T-cell (primary cell): ENCODE data around the gene DLX1. TPM values are rescaled to one million over a fixed set of nuclear protein-coding genes. Genes with fewer than 3 reads are reported as not detected.

Experiments
- ATAC-seq, 4 experiments: fragments of 200-7000 bp in 3 of 4; fragments of 150-1000 bp in 1 of 4; cut with Tn5 transposase; replicated peaks in 1 of 4; 1 replicate in 3 of 4; 2 replicates in 1 of 4; pipeline ENCODE4 v1.10.0; 2021; ENCODE audit warnings: moderate library complexity in 3 of 4, mild to moderate bottlenecking in 2 of 4, moderate number of reproducible peaks in 1 of 4
- CTCF ChIA-PET, 2 donors: fragments of 300-600 bp; sonication (Branson Sonifier 250); formaldehyde crosslinking; loops; one replicate each; lab custom pipeline; 2022; ENCODE audit warnings: antibody characterized with exemption in 2 of 2; lab: Charles Lee
- POLR2A ChIA-PET, 2 donors: fragments of 300-600 bp; sonication (Branson Sonifier 250); formaldehyde crosslinking; loops; one replicate each; lab custom pipeline; 2022; ENCODE audit warnings: antibody characterized with exemption in 2 of 2; lab: Charles Lee
- DNase-seq, 35 experiments: peaks; one replicate each; pipeline versions ENCODE4 v3.0.0 to v3.0.0-alpha.2; 2013 to 2023
- H3K27ac ChIP-seq: one replicate; pipeline ENCODE4 v1.5.1; 2013; ENCODE audit warnings: low read length
- H3K27me3 ChIP-seq, 2 experiments: replicated peaks in 1 of 2; 1 replicate in 1 of 2; 2 replicates in 1 of 2; pipeline versions ENCODE4 v1.6.1 to v1.7.0; 2013; ENCODE audit warnings: low read length in 1 of 2, mixed read lengths in 1 of 2; ENCODE audit not compliant: control insufficient read depth in 2 of 2, insufficient read depth in 2 of 2; ENCODE audit errors: extremely low read depth in 1 of 2
- H3K36me3 ChIP-seq, 2 donors: 1 replicate in 1 of 2; 2 replicates in 1 of 2; pipeline versions ENCODE4 v1.6.1 to v1.7.0; 2013; ENCODE audit warnings: low read length in 1 of 2; ENCODE audit not compliant: control insufficient read depth in 2 of 2, insufficient read depth in 1 of 2; ENCODE audit errors: extremely low read depth in 1 of 2
- H3K4me1 ChIP-seq, 2 experiments: 1 replicate in 1 of 2; 2 replicates in 1 of 2; pipeline versions ENCODE4 v1.6.1 to v1.7.0; 2013; ENCODE audit warnings: low read length in 2 of 2, mixed read lengths in 1 of 2; ENCODE audit not compliant: insufficient read depth in 2 of 2, control insufficient read depth in 1 of 2; ENCODE audit errors: extremely low read depth in 1 of 2
- H3K4me3 ChIP-seq, 2 donors: 1 replicate in 1 of 2; 2 replicates in 1 of 2; pipeline versions ENCODE4 v1.5.1 to v1.7.0; 2013; ENCODE audit warnings: mild to moderate bottlenecking in 2 of 2, low read length in 1 of 2, moderate library complexity in 1 of 2; ENCODE audit not compliant: control insufficient read depth in 1 of 2; ENCODE audit errors: extremely low read depth in 1 of 2
- H3K9me3 ChIP-seq: 2 replicates; pipeline ENCODE4 v1.7.0; 2013
- H3K27ac Mint-ChIP-seq, 2 donors: one replicate each; pipeline ENCODE4 v1.8.0; 2020 to 2021; ENCODE audit warnings: mild to moderate bottlenecking in 2 of 2, mixed read lengths in 2 of 2
- H3K27me3 Mint-ChIP-seq, 2 donors: one replicate each; pipeline ENCODE4 v1.8.0; 2021 to 2022; ENCODE audit warnings: mixed read lengths in 2 of 2
- H3K36me3 Mint-ChIP-seq: one replicate; pipeline ENCODE4 v1.8.0; 2021; ENCODE audit warnings: mixed read lengths
- H3K4me1 Mint-ChIP-seq, 3 donors: one replicate each; pipeline ENCODE4 v1.8.0; 2020 to 2022; ENCODE audit warnings: mixed read lengths in 3 of 3, mild to moderate bottlenecking in 1 of 3
- H3K4me3 Mint-ChIP-seq, 3 donors: one replicate each; pipeline ENCODE4 v1.8.0; 2020 to 2022; ENCODE audit warnings: mild to moderate bottlenecking in 3 of 3, mixed read lengths in 3 of 3, moderate library complexity in 3 of 3
- H3K9me3 Mint-ChIP-seq, 3 donors: one replicate each; pipeline ENCODE4 v1.8.0; 2020 to 2022; ENCODE audit warnings: mixed read lengths in 3 of 3
- WGBS: methylation state at CpG from one replicate; pipeline ENCODE4 v1.1.5; 2013; ENCODE audit warnings: missing lambda C conversion rate; ENCODE audit not compliant: insufficient coverage; 5-methylcytosine and 5-hydroxymethylcytosine counted together
- total RNA-seq, 35 experiments: library from RNA in 6 of 35; stranded (reverse) in 6 of 35; fragments of 120-200 nt in 1 of 35; gene quantifications; one replicate each; pipeline versions ENCODE4 v1.2.1 to v1.2.4 and lab custom pipeline; 2013 to 2026

DLX1 gene
- total RNA-seq, 5 donors from 2014 or later (not counting 1 experiment from before 2014, with no cell fraction given) = not detected

DNA sequence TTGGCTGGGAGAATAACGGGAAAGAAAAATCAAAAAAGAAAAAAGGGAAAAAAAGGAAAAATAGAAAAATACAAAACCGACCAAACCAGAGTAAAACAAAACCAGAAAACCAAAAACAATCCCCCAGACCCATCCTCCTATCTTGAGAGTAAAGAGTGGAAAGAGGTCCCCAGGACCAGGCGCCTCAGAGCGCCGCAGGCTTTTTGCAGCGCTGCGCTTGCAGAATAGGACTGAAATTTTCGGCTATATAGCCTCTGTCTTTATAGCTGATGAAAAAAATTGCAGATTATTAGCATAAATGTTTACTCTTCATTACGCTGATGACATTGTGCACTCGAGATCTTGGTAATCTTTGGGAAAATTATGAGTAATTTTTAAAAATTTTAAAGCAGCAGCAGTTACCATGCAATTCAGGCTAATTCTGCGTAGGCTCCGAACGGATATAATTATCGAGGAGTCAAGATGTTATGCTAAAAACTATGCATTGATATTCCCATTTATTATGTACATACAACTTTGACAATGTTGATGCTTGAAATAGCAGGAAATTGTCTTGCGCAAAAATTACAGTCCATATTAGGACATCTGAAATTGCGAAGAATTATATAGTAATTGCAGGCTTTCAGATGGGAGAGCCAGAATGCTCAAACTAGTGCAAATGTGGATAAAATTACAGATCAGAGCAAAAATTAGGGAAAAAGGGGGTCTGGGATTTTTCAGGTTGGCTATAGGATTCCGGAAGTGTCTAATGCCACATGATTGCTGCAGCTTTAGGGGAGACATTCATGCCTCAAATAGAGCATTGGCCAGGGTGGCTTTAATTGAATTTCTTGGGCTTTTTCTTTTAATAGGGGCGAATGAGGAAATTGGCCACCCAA, 8.3 kb downstream of the DLX1 start:
- no peaks in the 10 kb centered on the region for H3K36me3 ChIP-seq
- POLR2A ChIA-PET = no interaction called here
- H3K36me3 Mint-ChIP-seq = no peaks in the 10 kb centered on the region

DNA sequence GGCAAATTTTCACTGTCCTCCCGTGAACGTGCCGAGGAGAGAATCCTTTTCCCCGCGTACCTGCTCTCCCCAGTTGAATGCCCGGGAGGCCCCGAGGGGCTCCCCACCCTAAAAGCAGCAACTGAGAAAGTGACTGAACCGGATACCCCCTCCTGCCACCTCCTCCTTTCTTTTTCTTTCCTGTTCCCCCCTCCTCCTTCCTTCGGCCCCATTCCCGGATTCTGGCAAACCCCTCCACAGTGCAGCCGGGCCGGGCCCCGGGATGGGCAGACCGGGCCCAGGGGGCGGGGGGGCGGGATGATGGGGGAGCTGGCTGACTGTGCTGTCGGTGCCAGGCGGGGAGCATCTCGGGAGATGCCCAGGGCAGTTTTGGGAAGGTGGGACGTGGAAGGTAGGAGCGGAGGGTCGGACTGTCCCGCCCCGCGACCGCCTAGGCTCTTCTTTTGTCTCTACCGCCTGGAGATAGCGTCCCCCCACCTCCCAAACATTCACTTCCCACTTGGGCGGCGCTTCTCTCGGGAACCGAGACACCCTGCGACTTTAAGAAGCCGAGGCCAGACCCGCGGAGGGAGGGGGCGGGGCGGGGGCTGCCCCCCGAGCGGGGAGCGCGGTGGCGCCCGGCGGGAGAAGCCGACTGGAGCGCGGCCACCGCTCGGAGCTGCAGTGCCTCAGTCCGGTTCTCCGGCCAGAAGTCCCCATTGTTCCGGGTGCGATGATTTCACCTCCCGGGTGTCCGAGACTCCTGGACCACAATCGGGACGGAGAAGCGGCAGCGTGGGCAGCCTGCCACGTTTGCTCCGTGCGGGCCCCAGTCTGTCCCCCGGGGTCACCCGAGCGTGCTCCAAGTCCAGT, 9.2 kb downstream of the DLX1 start:
- Histone ChIP-seq H3K36me3 (no peaks in the 10 kb centered on the region), H3K4me1 (peaks cover 20 to 72% of the 10 kb centered on the region in 2 experiments)
- 3% methylated on average over 44 of the region's 66 CpGs for WGBS

More for the DNA sequence above, 8.3 kb downstream of the DLX1 start:
- Mint-ChIP-seq H3K9me3 (no peaks in the 10 kb centered on the region), H3K4me1 (peaks cover 30 to 51% (median 43%) of the 10 kb centered on the region in 3 donors), H3K4me3 (peak overlapping the region; percentile 18 to 82 (median 38)), H3K27ac (peak overlapping the region in 1 of 2 donors; percentile 72), H3K27me3 (peaks cover 70 to 88% of the 10 kb centered on the region in 2 donors)
- CTCF ChIA-PET = interaction anchor here (0.6 to 0.9 kb wide), 2 partner anchors 8 to 169 kb away, joined by 4 to 6 read pairs; no protein-coding TSS in a partner anchor
- ATAC-seq (no peak), DNase-seq (peak in 2 of 35 experiments; percentile 3 to 22)
- no peaks in the 10 kb centered on the region for H3K9me3 ChIP-seq
- peaks cover 27 to 93% of the 10 kb centered on the region in 2 experiments for H3K27me3 ChIP-seq
- no peak overlapping the region for H3K4me3 ChIP-seq
- 14% methylated on average over 1 of the region's 18 CpGs for WGBS
- H3K4me1 ChIP-seq = peaks cover 20 to 65% of the 10 kb centered on the region in 2 experiments
- no peak overlapping the region for H3K27ac ChIP-seq

DNA sequence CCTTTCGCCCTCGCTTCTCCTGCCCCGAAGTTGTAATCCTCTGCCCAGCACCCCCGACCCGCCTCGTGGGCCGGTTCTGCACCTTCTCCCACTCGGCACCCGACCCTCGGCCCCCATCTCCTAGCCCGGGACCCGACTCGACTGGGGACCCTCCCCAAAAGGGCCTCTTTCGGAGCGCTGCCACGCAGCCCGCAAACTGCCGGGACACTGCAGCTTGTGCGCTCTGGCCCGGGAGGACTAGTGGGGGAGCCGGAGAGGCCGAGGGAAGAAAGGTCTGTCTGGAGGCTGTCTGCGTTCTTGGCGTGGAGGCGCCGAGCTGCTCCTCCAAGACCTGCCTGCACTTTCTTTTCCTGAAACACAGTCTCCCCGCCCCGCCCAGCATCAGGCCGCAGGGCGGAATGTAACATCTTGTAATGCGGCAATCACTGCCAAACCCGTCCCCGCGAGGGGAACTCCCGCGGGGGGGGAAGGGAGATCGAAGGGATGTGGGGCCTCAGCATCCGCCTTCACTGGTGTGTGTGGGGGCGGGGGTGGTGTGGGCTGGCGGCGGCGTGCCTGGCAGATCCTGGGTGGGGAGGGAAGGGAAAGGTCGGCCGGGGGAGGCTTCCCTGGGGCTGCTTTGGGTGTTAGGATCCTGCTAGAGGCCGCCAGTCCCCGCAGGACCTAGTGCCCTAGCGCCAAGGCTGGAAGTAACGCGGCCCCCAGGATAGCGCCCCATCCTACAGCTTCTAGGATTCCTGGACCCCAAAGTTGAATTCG, 10.0 kb downstream of the DLX1 start:
- no peaks in the 10 kb centered on the region for H3K9me3 Mint-ChIP-seq
- ChIA-PET CTCF (interaction anchor here in 1 of 2 donors (0.6 to 1.0 kb wide), 2 partner anchors 11 to 1084 kb away, joined by 3 read pairs; no protein-coding TSS in a partner anchor), POLR2A (interaction anchor here in 1 of 2 donors (0.9 kb wide), 1 partner anchor 12 kb away, joined by 4 read pairs; no protein-coding TSS in a partner anchor)
- peak overlapping the region; percentile 71 to 82 (median 80) for H3K4me3 Mint-ChIP-seq
- no peaks in the 10 kb centered on the region for H3K36me3 Mint-ChIP-seq
- peaks cover 17 to 91% of the 10 kb centered on the region in 2 experiments for H3K27me3 ChIP-seq
- no peaks in the 10 kb centered on the region for H3K36me3 ChIP-seq
- peak overlapping the region; percentile 42 to 61 for H3K4me3 ChIP-seq
- DNase-seq (peak; percentile 55 to 90 (median 84)), ATAC-seq (peak; percentile 81 to 90 (median 82))
- peaks cover 31 to 50% (median 45%) of the 10 kb centered on the region in 3 donors for H3K4me1 Mint-ChIP-seq
- H3K27ac ChIP-seq = no peak overlapping the region
- H3K9me3 ChIP-seq = no peaks in the 10 kb centered on the region
- H3K4me1 ChIP-seq = peaks cover 22 to 74% of the 10 kb centered on the region in 2 experiments
- WGBS = 0% methylated on average over 35 of the region's 51 CpGs
- peaks cover 60 to 81% of the 10 kb centered on the region in 2 donors for H3K27me3 Mint-ChIP-seq
- no peak overlapping the region for H3K27ac Mint-ChIP-seq

More for the DNA sequence above, 9.2 kb downstream of the DLX1 start:
- no peaks in the 10 kb centered on the region for H3K9me3 Mint-ChIP-seq
- H3K27ac ChIP-seq = no peak overlapping the region
- DNase-seq = no peak
- H3K4me3 Mint-ChIP-seq = peak overlapping the region; percentile 38 to 82 (median 71)
- ATAC-seq = no peak
- H3K36me3 Mint-ChIP-seq = no peaks in the 10 kb centered on the region
- H3K4me3 ChIP-seq = peak overlapping the region; percentile 42 to 52
- H3K27ac Mint-ChIP-seq = no peak overlapping the region
- H3K27me3 ChIP-seq = peaks cover 21 to 92% of the 10 kb centered on the region in 2 experiments
- H3K9me3 ChIP-seq = no peaks in the 10 kb centered on the region
- POLR2A ChIA-PET = no interaction called here
- H3K4me1 Mint-ChIP-seq = peaks cover 31 to 54% (median 44%) of the 10 kb centered on the region in 3 donors
- H3K27me3 Mint-ChIP-seq = peaks cover 66 to 83% of the 10 kb centered on the region in 2 donors
- CTCF ChIA-PET = no interaction called here

DNA sequence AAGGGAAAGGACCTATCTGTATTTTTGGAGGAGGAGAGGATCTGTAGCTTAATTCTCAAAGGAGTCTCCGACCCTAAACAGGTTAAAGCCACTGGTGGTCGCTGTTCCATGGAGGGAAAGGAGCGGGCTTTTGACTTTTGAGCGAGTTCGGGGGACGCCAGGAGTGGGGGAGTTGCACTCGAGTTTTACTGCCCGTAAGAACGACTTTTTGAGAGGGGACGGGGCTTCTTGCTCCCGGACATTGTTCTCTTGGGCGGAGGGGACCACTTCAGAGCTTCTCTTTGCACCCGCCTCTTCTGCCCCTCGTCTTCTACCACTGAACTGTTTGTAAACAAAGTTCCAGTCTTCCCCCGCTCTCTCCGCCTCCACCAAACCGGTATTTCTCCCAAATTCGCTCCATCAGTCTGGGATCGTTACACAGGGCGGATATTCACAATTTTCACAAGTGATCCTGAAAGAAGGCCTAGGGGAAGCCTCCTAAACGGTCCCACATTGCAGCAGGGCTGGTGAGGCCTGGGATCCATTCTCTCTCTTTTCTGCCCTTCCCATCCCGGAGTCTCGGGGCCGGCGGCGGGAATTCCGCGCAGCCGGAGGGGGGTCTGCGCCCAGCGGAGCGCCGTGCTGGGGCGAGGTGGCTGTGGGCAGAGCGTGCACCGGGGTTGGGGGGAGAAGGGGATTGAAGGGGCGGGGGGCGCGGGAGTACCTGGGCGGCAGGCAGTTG, 10.8 kb downstream of the DLX1 start:
- H3K9me3 ChIP-seq = no peaks in the 10 kb centered on the region
- ATAC-seq = no peak
- peaks cover 35 to 50% (median 50%) of the 10 kb centered on the region in 3 donors for H3K4me1 Mint-ChIP-seq
- H3K27me3 ChIP-seq = peaks cover 21 to 91% of the 10 kb centered on the region in 2 experiments
- H3K27ac ChIP-seq = no peak overlapping the region
- POLR2A ChIA-PET = interaction anchor here in 1 of 2 donors (0.9 kb wide), 1 partner anchor 11 kb away, joined by 4 read pairs; no protein-coding TSS in a partner anchor
- peaks cover 52 to 78% of the 10 kb centered on the region in 2 donors for H3K27me3 Mint-ChIP-seq
- peak overlapping the region in 1 of 2 donors; percentile 28 for H3K27ac Mint-ChIP-seq
- peak in 2 of 35 experiments; percentile 13 to 35 for DNase-seq
- H3K4me3 ChIP-seq = peak overlapping the region; percentile 42 to 61
- H3K4me1 ChIP-seq = peaks cover 27 to 74% of the 10 kb centered on the region in 2 experiments
- H3K36me3 Mint-ChIP-seq = no peaks in the 10 kb centered on the region
- H3K36me3 ChIP-seq = no peaks in the 10 kb centered on the region
- CTCF ChIA-PET = interaction anchor here in 1 of 2 donors (0.6 to 1.0 kb wide), 2 partner anchors 10 to 1084 kb away, joined by 3 read pairs; no protein-coding TSS in a partner anchor
- H3K9me3 Mint-ChIP-seq = no peaks in the 10 kb centered on the region
- 7% methylated on average over 23 of the region's 40 CpGs for WGBS
- peak overlapping the region; percentile 71 to 82 (median 80) for H3K4me3 Mint-ChIP-seq
